H1 (cell line): ENCODE results near the gene SLCO2A1. TPM values are rescaled to one million over a fixed set of nuclear protein-coding genes. Genes with fewer than 3 reads are reported as not detected.

Source experiments
- CTCF ChIA-PET: fragments of 300-600 bp; sonication (Branson Sonifier 250); formaldehyde crosslinking; loops from one replicate; lab custom pipeline; 2021; ENCODE audit not compliant: partially characterized antibody; lab: Charles Lee
- POLR2A ChIA-PET: fragments of 300-600 bp; sonication (Branson Sonifier 250); formaldehyde crosslinking; loops from one replicate; lab custom pipeline; 2021; ENCODE audit warnings: inconsistent platforms; ENCODE audit not compliant: partially characterized antibody; lab: Charles Lee
- DNase-seq, 2 experiments: peaks; one replicate each; pipeline versions ENCODE4 v3.0.0 to v3.0.0-alpha.2; 2010 to 2022; ENCODE audit warnings: low spot score in 2 of 2, low read depth in 1 of 2, mixed read lengths in 1 of 2
- FAIRE-seq: peaks from 2 replicates; lab custom pipeline; 2011; peaks lifted over from hg19 to GRCh38; lab: Jason Lieb, UNC
- H2AFZ ChIP-seq: 2 replicates; pipeline ENCODE4 v1.8.1; 2012; ENCODE audit warnings: low read length, inconsistent platforms
- H2AK5ac ChIP-seq: 2 replicates; pipeline ENCODE4 v1.6.1; 2013; ENCODE audit warnings: low read depth, low read length
- H2BK120ac ChIP-seq: replicated peaks from 2 replicates; pipeline ENCODE3; 2013; ENCODE audit warnings: low read depth, low read length, inconsistent platforms
- H2BK12ac ChIP-seq: 2 replicates; pipeline ENCODE4 v1.6.1; 2013; ENCODE audit warnings: low read depth, low read length
- H2BK15ac ChIP-seq: 2 replicates; pipeline ENCODE4 v1.6.1; 2013; ENCODE audit warnings: low read length
- H2BK20ac ChIP-seq: 2 replicates; pipeline ENCODE4 v1.6.1; 2013; ENCODE audit warnings: low read length
- H2BK5ac ChIP-seq: 2 replicates; pipeline ENCODE4 v1.6.1; 2013; ENCODE audit warnings: low read depth, low read length
- H3K14ac ChIP-seq: 2 replicates; pipeline ENCODE4 v1.6.1; 2013; ENCODE audit warnings: inconsistent platforms; ENCODE audit not compliant: insufficient read length
- H3K18ac ChIP-seq: 2 replicates; pipeline ENCODE4 v1.6.1; 2013; ENCODE audit warnings: low read length; ENCODE audit errors: extremely low read depth
- H3K23ac ChIP-seq: 2 replicates; pipeline ENCODE4 v1.6.1; 2013; ENCODE audit warnings: inconsistent platforms; ENCODE audit not compliant: insufficient read length
- H3K23me2 ChIP-seq: 2 replicates; pipeline ENCODE4 v1.6.1; 2013; ENCODE audit warnings: low read depth, low read length
- H3K27ac ChIP-seq: 2 replicates; pipeline ENCODE4 v1.6.1; 2011; ENCODE audit warnings: low read depth, low read length, inconsistent platforms
- H3K27me3 ChIP-seq, 4 experiments: replicated peaks in 1 of 4; 1 replicate in 1 of 4; 2 replicates in 3 of 4; pipeline versions ENCODE4 v1.6.1 to v1.8.1; 2011 to 2013; ENCODE audit warnings: low read length in 3 of 4, mild to moderate bottlenecking in 3 of 4, inconsistent platforms in 2 of 4, mixed read lengths in 2 of 4, moderate library complexity in 1 of 4; ENCODE audit not compliant: control insufficient read depth in 3 of 4, insufficient read depth in 3 of 4; ENCODE audit errors: extremely low read depth in 1 of 4
- H3K36me3 ChIP-seq, 4 experiments: 2 replicates each; pipeline versions ENCODE4 v1.6.1 to v1.8.1; 2011 to 2013; ENCODE audit warnings: mild to moderate bottlenecking in 4 of 4, low read length in 3 of 4, moderate library complexity in 2 of 4, control low read depth in 1 of 4, inconsistent platforms in 1 of 4; ENCODE audit not compliant: insufficient read depth in 4 of 4, control insufficient read depth in 2 of 4
- H3K4ac ChIP-seq: replicated peaks from 2 replicates; pipeline ENCODE3; 2013; ENCODE audit warnings: low read length, low read depth, mixed read lengths, inconsistent platforms; ENCODE audit not compliant: insufficient read length
- H3K4me1 ChIP-seq, 4 experiments: replicated peaks in 1 of 4; 1 replicate in 1 of 4; 2 replicates in 3 of 4; pipeline versions ENCODE4 v1.6.1 to v1.8.1; 2011 to 2013; ENCODE audit warnings: low read length in 3 of 4, inconsistent platforms in 2 of 4, mixed read lengths in 1 of 4; ENCODE audit not compliant: insufficient read depth in 4 of 4, control insufficient read depth in 3 of 4
- H3K4me2 ChIP-seq, 2 experiments: 2 replicates each; pipeline versions ENCODE4 v1.6.1 to v1.8.1; 2011 to 2013; ENCODE audit warnings: low read depth in 2 of 2, low read length in 2 of 2, control low read depth in 1 of 2, inconsistent platforms in 1 of 2, mild to moderate bottlenecking in 1 of 2; ENCODE audit not compliant: insufficient read depth in 1 of 2
- H3K4me3 ChIP-seq, 4 experiments: fragments of 200-600, 300-600 bp in 1 of 4; sonication (generic), shearing (Covaris generic), sonication (Bioruptor Twin) in 1 of 4; 2 replicates each; pipeline versions ENCODE4 v1.5.1 to v1.8.1; 2011 to 2016; ENCODE audit warnings: low read length in 4 of 4, low read depth in 3 of 4, control low read depth in 2 of 4, inconsistent platforms in 2 of 4, mild to moderate bottlenecking in 2 of 4, mixed read lengths in 1 of 4, moderate library complexity in 1 of 4; ENCODE audit not compliant: insufficient read depth in 2 of 4; ENCODE audit errors: extremely low read depth in 1 of 4
- H3K56ac ChIP-seq: replicated peaks from 2 replicates; pipeline ENCODE3; 2013; ENCODE audit warnings: low read depth, mild to moderate bottlenecking, mixed read lengths, low read length, inconsistent platforms; ENCODE audit not compliant: insufficient read length
- H3K79me1 ChIP-seq: 2 replicates; pipeline ENCODE4 v1.6.1; 2013; ENCODE audit warnings: low read depth, low read length, control low read depth
- H3K79me2 ChIP-seq, 2 experiments: 2 replicates each; pipeline versions ENCODE4 v1.6.1 to v1.8.1; 2012 to 2013; ENCODE audit warnings: low read length in 2 of 2, mild to moderate bottlenecking in 2 of 2, inconsistent platforms in 1 of 2; ENCODE audit not compliant: insufficient read depth in 2 of 2, control insufficient read depth in 1 of 2
- H3K9ac ChIP-seq, 4 experiments: replicated peaks in 1 of 4; 1 replicate in 1 of 4; 2 replicates in 3 of 4; pipeline versions ENCODE4 v1.6.1 to v1.8.1; 2011 to 2013; ENCODE audit warnings: low read depth in 3 of 4, low read length in 3 of 4, control low read depth in 2 of 4, mild to moderate bottlenecking in 2 of 4, moderate library complexity in 2 of 4, inconsistent platforms in 1 of 4; ENCODE audit errors: extremely low read depth in 1 of 4
- H3K9me3 ChIP-seq, 2 experiments: 2 replicates each; pipeline versions ENCODE4 v1.6.1 to v1.8.1; 2012 to 2013; ENCODE audit warnings: mild to moderate bottlenecking in 2 of 2, moderate library complexity in 2 of 2, control low read depth in 1 of 2, inconsistent platforms in 1 of 2, low read depth in 1 of 2, low read length in 1 of 2, mixed read lengths in 1 of 2; ENCODE audit not compliant: insufficient read depth in 2 of 2
- H4K20me1 ChIP-seq, 2 experiments: replicated peaks in 1 of 2; 2 replicates each; pipeline versions ENCODE3 to v1.8.1; 2011 to 2013; ENCODE audit warnings: inconsistent platforms in 2 of 2, low read length in 2 of 2, mild to moderate bottlenecking in 1 of 2; ENCODE audit not compliant: insufficient read depth in 2 of 2, control insufficient read depth in 1 of 2
- H4K5ac ChIP-seq: 2 replicates; pipeline ENCODE4 v1.6.1; 2013; ENCODE audit warnings: low read length, low read depth, mixed read lengths, inconsistent platforms; ENCODE audit not compliant: insufficient read length
- H4K8ac ChIP-seq: 2 replicates; pipeline ENCODE4 v1.8.0; 2013; ENCODE audit warnings: mild to moderate bottlenecking, moderate library complexity, low read length, inconsistent platforms; ENCODE audit not compliant: insufficient read depth; ENCODE audit errors: extremely low read depth
- H4K91ac ChIP-seq: replicated peaks from 2 replicates; pipeline ENCODE3; 2013; ENCODE audit warnings: low read length, mixed read lengths, inconsistent platforms; ENCODE audit not compliant: insufficient read length
- NANOG ChIP-seq: IDR thresholded peaks from 2 replicates; pipeline ENCODE4 v1.6.1; 2011; ENCODE audit warnings: low read length, low read depth, mild to moderate bottlenecking, inconsistent platforms; ENCODE audit not compliant: insufficient read depth, poor library complexity, severe bottlenecking
- TAF1 ChIP-seq: IDR thresholded peaks from 2 replicates; pipeline ENCODE4 v1.6.1; 2011; ENCODE audit warnings: mild to moderate bottlenecking, low read depth, low read length
- WGBS, 2 experiments: shearing (Covaris generic) in 1 of 2; methylation state at CpG; one replicate each; pipeline versions ENCODE4 v1.1.6 to v1.1.7; 2013 to 2015; ENCODE audit warnings: low lambda C conversion rate in 2 of 2, mixed read lengths in 2 of 2, inconsistent platforms in 1 of 2, low coverage in 1 of 2, missing lambda C conversion rate in 1 of 2; ENCODE audit not compliant: insufficient replicate concordance in 2 of 2, insufficient coverage in 1 of 2, insufficient read length in 1 of 2; ENCODE audit errors: extremely low coverage in 1 of 2, missing lambda C conversion rate in 1 of 2; 5-methylcytosine and 5-hydroxymethylcytosine counted together
- polyA plus RNA-seq, 7 experiments: library from polyadenylated mRNA; depleted of rRNA in 3 of 7; stranded (reverse) in 5 of 7; unstranded in 2 of 7; fragments of >200 nt in 5 of 7; fragments of 200-250 nt in 2 of 7; gene quantifications; 1 replicate in 5 of 7; 2 replicates in 1 of 7; 4 replicates in 1 of 7; pipeline versions ENCODE4 v1.2.1 to v1.2.3, GENCODE V29; 2011 to 2013; ENCODE audit warnings: missing spikeins in 2 of 7, mixed read lengths in 2 of 7
- total RNA-seq: library from RNA; stranded (reverse); fragmentation: NEBNext Ultra II Directional; extraction: Animal tissue kit (Norgen Biotek cat#: 25700); gene quantifications from 2 replicates; pipeline ENCODE4 v1.2.1, GENCODE V29; 2021
- TF ChIP-seq, protein P1 (sequence below): IDR thresholded peaks from 2 replicates; pipeline ENCODE4 v1.6.1; 2011; ENCODE audit warnings: low read length, improper control_type of control experiment

The SLCO2A1 gene
- total and polyA plus RNA-seq, 2 of the 8 experiments (the other 6 are each of a cell fraction or from before 2014, with no cell fraction given): 1.1 to 2.3 TPM

DNA sequence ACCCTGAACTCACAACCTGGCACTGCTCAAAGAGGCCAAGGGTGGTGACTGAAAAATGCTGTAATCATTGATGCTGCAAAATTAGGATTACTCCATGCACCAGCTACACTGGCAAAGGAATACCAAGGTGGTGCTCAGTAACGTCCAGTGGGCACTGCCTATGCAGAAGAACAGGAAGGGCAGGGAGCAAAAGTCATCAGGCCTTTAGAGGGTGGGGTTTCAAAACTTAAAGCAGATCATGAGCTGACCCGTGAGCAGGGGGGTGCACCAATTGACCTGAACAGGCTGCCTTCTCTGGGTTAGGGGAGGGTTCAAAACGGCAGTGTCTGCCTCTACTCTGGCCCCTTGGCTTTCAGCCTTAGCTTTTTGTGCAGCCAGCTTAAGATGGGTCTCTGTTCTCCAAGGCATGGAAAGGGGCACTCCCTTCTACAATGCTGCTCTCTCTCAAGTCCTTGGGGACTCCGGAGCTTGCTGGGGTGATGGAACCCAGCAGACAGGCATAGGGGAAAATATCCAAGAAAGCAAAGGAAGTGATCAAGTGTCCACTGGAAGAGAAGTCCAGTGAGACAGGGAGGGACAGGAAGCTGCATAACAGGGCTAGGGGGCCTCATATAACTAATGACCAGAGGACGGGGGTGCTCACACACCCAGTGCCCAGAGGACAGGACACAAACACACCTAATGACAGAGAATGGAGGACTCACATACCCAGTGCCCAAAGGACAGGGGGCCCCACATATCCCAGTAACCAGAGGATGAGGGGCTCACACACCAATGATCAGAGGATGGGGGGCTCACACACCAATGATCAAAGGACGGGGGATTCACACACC lies 145.5 kb downstream of the SLCO2A1 start:
- POLR2A ChIA-PET: interaction anchor here (1.9 kb wide), 1 partner anchor 12 kb away, joined by 4 read pairs; no protein-coding TSS in a partner anchor
- DNase-seq: peak in 1 of 2 experiments; percentile 16
- no peak for TF ChIP-seq NANOG
- TF ChIP-seq, protein P1, sequence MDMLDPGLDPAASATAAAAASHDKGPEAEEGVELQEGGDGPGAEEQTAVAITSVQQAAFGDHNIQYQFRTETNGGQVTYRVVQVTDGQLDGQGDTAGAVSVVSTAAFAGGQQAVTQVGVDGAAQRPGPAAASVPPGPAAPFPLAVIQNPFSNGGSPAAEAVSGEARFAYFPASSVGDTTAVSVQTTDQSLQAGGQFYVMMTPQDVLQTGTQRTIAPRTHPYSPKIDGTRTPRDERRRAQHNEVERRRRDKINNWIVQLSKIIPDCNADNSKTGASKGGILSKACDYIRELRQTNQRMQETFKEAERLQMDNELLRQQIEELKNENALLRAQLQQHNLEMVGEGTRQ: no peak
- TF ChIP-seq TAF1: no peak

More for the DNA sequence above, 145.5 kb downstream of the SLCO2A1 start:
- 91% methylated on average over 5 of the region's 6 CpGs; no CpG with 5 or more reads in 1 of the 2 experiments for WGBS, 2 experiments
- H2BK20ac ChIP-seq: no peak overlapping the region
- H3K4me1 ChIP-seq: peaks cover 0 to 6% (median 1%) of the 10 kb centered on the region in 4 experiments; a peak in 2 of 7 replicates
- H4K5ac ChIP-seq: no peak overlapping the region
- H3K36me3 ChIP-seq: no peaks in the 10 kb centered on the region
- H3K56ac ChIP-seq: no peak overlapping the region
- H3K4me2 ChIP-seq: no peak overlapping the region
- H4K91ac ChIP-seq: no peak overlapping the region
- H3K14ac ChIP-seq: no peak overlapping the region
- no peak overlapping the region for H3K4ac ChIP-seq
- no peak overlapping the region for H2AFZ ChIP-seq
- no peak overlapping the region for H3K4me3 ChIP-seq
- no peaks in the 10 kb centered on the region for H3K79me2 ChIP-seq
- H2BK120ac ChIP-seq: no peak overlapping the region
- H3K18ac ChIP-seq: no peak overlapping the region
- H2BK5ac ChIP-seq: no peak overlapping the region
- no peak overlapping the region for H2BK12ac ChIP-seq
- H2AK5ac ChIP-seq: 0 out of 2 replicates have a peak overlapping the region, but pooled peaks have one; percentile 28
- H3K23me2 ChIP-seq: no peaks in the 10 kb centered on the region
- no peak overlapping the region for H4K8ac ChIP-seq
- FAIRE-seq: no peak
- no peaks in the 10 kb centered on the region for H3K9me3 ChIP-seq
- CTCF ChIA-PET: interaction anchor here (2.1 kb wide), 1 partner anchor 10 kb away, joined by 4 read pairs; no protein-coding TSS in a partner anchor
- no peak overlapping the region for H3K9ac ChIP-seq
- H2BK15ac ChIP-seq: no peak overlapping the region
- no peaks in the 10 kb centered on the region; the same call in 1 of the 2 replicates for H3K79me1 ChIP-seq
- H3K27ac ChIP-seq: no peak overlapping the region
- no peaks in the 10 kb centered on the region for H4K20me1 ChIP-seq
- no peaks in the 10 kb centered on the region; a peak in 1 of 7 replicates for H3K27me3 ChIP-seq
- H3K23ac ChIP-seq: no peak overlapping the region
